Endothelial cell of umbilical vein (primary cell): ENCODE results near the gene GRWD1. TPM values are rescaled to one million over a fixed set of nuclear protein-coding genes. Genes with fewer than 3 reads are reported as not detected.
A peak's percentile ranks its signal among the peaks of the same experiment; 100 is the strongest.

ENCODE experiments used
- BruUV-seq: library from RNA; stranded (reverse); fragments of 400-500 nt; replicated peaks from 2 replicates; lab custom pipeline; 2021; lab: Mats Ljungman, UMichigan
- CTCF ChIA-PET: fragments of 300-600, 350-600 bp; sonication (Branson Sonifier 250); formaldehyde crosslinking; loops from one replicate; lab custom pipeline; 2021; ENCODE audit warnings: antibody characterized with exemption, inconsistent platforms; lab: Charles Lee
- POLR2A ChIA-PET: fragments of 300-600, 350-600 bp; sonication (Branson Sonifier 250); formaldehyde crosslinking; loops from one replicate; lab custom pipeline; 2021; ENCODE audit warnings: antibody characterized with exemption, inconsistent platforms; lab: Charles Lee
- DNase-seq: peaks from one replicate; pipeline ENCODE4 v3.0.0-alpha.2; 2011; ENCODE audit warnings: low read depth, low spot score
- FAIRE-seq: peaks from 2 replicates; lab custom pipeline; 2011; peaks lifted over from hg19 to GRCh38; lab: Jason Lieb, UNC
- H2AFZ ChIP-seq: 2 replicates; pipeline ENCODE4 v1.6.0; 2012; ENCODE audit warnings: low read depth, low read length, control low read depth, inconsistent platforms
- H3K27ac ChIP-seq: 2 replicates; pipeline ENCODE4 v1.5.1; 2011; ENCODE audit warnings: low read depth, mild to moderate bottlenecking, control low read depth, low read length, moderate library complexity; ENCODE audit not compliant: insufficient read depth
- H3K27me3 ChIP-seq, 2 experiments: 2 replicates each; pipeline versions ENCODE4 v1.6.0 to v1.6.1; 2011; ENCODE audit warnings: low read length in 2 of 2, mixed read lengths in 1 of 2; ENCODE audit not compliant: control insufficient read depth in 2 of 2, insufficient read depth in 2 of 2
- H3K36me3 ChIP-seq, 2 experiments: 2 replicates in 1 of 2; 3 replicates in 1 of 2; pipeline ENCODE4 v1.5.1; 2011; ENCODE audit warnings: low read length in 2 of 2, mild to moderate bottlenecking in 1 of 2, moderate library complexity in 1 of 2; ENCODE audit not compliant: control insufficient read depth in 2 of 2, insufficient read depth in 2 of 2; ENCODE audit errors: extremely low read depth in 1 of 2
- H3K4me1 ChIP-seq: 3 replicates; pipeline ENCODE4 v1.5.1; 2011; ENCODE audit warnings: mild to moderate bottlenecking, low read length; ENCODE audit not compliant: control insufficient read depth, insufficient read depth; ENCODE audit errors: extremely low read depth
- H3K4me2 ChIP-seq: 2 replicates; pipeline ENCODE4 v1.6.1; 2011; ENCODE audit warnings: low read length, control low read depth, mixed read lengths; ENCODE audit not compliant: insufficient read depth
- H3K4me3 ChIP-seq, 3 experiments: fragments of 200-600 bp in 1 of 3; sonication (generic), shearing (Covaris generic) in 1 of 3; replicated peaks in 1 of 3; 2 replicates each; pipeline ENCODE4 v1.5.1; 2011 to 2016; ENCODE audit warnings: control low read depth in 3 of 3, low read length in 3 of 3, mild to moderate bottlenecking in 2 of 3, inconsistent platforms in 1 of 3, low read depth in 1 of 3, moderate library complexity in 1 of 3; ENCODE audit not compliant: insufficient read depth in 1 of 3
- H3K79me2 ChIP-seq: 2 replicates; pipeline ENCODE4 v1.6.0; 2012; ENCODE audit warnings: low read length, inconsistent platforms; ENCODE audit not compliant: control insufficient read depth, insufficient read depth
- H3K9ac ChIP-seq: replicated peaks from 2 replicates; pipeline ENCODE3; 2011; ENCODE audit warnings: low read length, control low read depth; ENCODE audit not compliant: insufficient read depth; ENCODE audit errors: extremely low read depth
- H3K9me1 ChIP-seq: replicated peaks from 3 replicates; pipeline ENCODE4 v1.6.0; 2011; ENCODE audit warnings: mild to moderate bottlenecking, low read length; ENCODE audit not compliant: control insufficient read depth, insufficient read depth; ENCODE audit errors: extremely low read depth
- H3K9me3 ChIP-seq: replicated peaks from 2 replicates; pipeline ENCODE4 v1.5.1; 2012; ENCODE audit warnings: low read length, inconsistent platforms; ENCODE audit not compliant: control insufficient read depth, insufficient read depth
- H4K20me1 ChIP-seq: replicated peaks from 2 replicates; pipeline ENCODE3; 2011; ENCODE audit warnings: mild to moderate bottlenecking, low read length; ENCODE audit not compliant: control insufficient read depth, insufficient read depth; ENCODE audit errors: extremely low read depth
- CTCF ChIP-seq, 2 donors: IDR thresholded peaks; 1 replicate in 1 of 2; 2 replicates in 1 of 2; pipeline ENCODE4 v1.5.1; 2011; ENCODE audit warnings: low read length in 2 of 2, mild to moderate bottlenecking in 2 of 2, moderate library complexity in 2 of 2, control low read depth in 1 of 2, inconsistent platforms in 1 of 2, low read depth in 1 of 2; ENCODE audit not compliant: insufficient read depth in 1 of 2; ENCODE audit errors: extremely low read depth in 1 of 2
- EZH2 ChIP-seq: IDR thresholded peaks from 2 replicates; pipeline ENCODE4 v1.6.1; 2012; ENCODE audit warnings: borderline replicate concordance, low read depth, mild to moderate bottlenecking, moderate library complexity, low read length, inconsistent platforms; ENCODE audit not compliant: severe bottlenecking
- FOS ChIP-seq: IDR thresholded peaks from 2 replicates; pipeline ENCODE4 v1.6.1; 2011; ENCODE audit warnings: mild to moderate bottlenecking, low read length, moderate library complexity, borderline replicate concordance; ENCODE audit not compliant: insufficient read depth
- GATA2 ChIP-seq: IDR thresholded peaks from 2 replicates; pipeline ENCODE4 v1.7.0; 2011; ENCODE audit warnings: low read depth, mild to moderate bottlenecking, moderate library complexity, mixed read lengths, low read length; ENCODE audit not compliant: insufficient read length, insufficient read depth
- MAX ChIP-seq: IDR thresholded peaks from 2 replicates; pipeline ENCODE4 v1.6.1; 2011; ENCODE audit not compliant: insufficient read depth, insufficient read length
- MYC ChIP-seq: IDR thresholded peaks from one replicate; pipeline ENCODE4 v1.6.1; 2011; ENCODE audit warnings: mild to moderate bottlenecking, low read depth, low read length
- POLR2A ChIP-seq: IDR thresholded peaks from 2 replicates; pipeline ENCODE4 v1.6.1; 2012; ENCODE audit warnings: low read depth, mild to moderate bottlenecking, control low read depth, low read length
- POLR2AphosphoS5 ChIP-seq: IDR thresholded peaks from 2 replicates; pipeline ENCODE4 v1.6.1; 2012; ENCODE audit warnings: low read depth, mild to moderate bottlenecking, control low read depth, low read length, moderate library complexity; ENCODE audit not compliant: insufficient read depth
- dilution Hi-C: fragments of 300-500 bp; cut with MboI; formaldehyde crosslinking; loops from one replicate; pipeline ENCODE4 v1.15.0; 2019; ENCODE audit warnings: low sequenced_read_pairs; ENCODE audit not compliant: extremely low pct_ligation_motif_present
- intact Hi-C: fragments of 100-400 bp; cut with micrococcal nuclease; formaldehyde crosslinking; loops from one replicate; pipeline ENCODE4 v1.10.0; 2022
- polyA plus RNA-seq, 4 experiments: library from polyadenylated mRNA; depleted of rRNA in 3 of 4; stranded (reverse) in 3 of 4; unstranded in 1 of 4; fragments of >200 nt; gene quantifications; 2 replicates each; pipeline versions ENCODE4 v1.2.1 to v1.2.3, GENCODE V29; 2011 to 2012; ENCODE audit warnings: missing spikeins in 1 of 4
- total RNA-seq: library from RNA; stranded (reverse); gene quantifications from 2 replicates; pipeline ENCODE4 v1.2.3, GENCODE V29; 2021

Gene GRWD1
- total and polyA plus RNA-seq, 2 donors (not counting 3 experiments of a cell fraction or from before 2014, with no cell fraction given) = 26.3 to 52.7 TPM

- Histone ChIP-seq H4K20me1 (no peaks in the 10 kb centered on the region), H2AFZ (no peak overlapping the region), H3K27ac (no peak overlapping the region), H3K36me3 (peaks cover 25 to 72% of the 10 kb centered on the region in 2 experiments), H3K4me1 (peaks cover 11% of the 10 kb centered on the region), H3K4me3 (no peak overlapping the region), H3K9ac (no peak overlapping the region), H3K4me2 (no peak overlapping the region), H3K9me1 (no peaks in the 10 kb centered on the region), H3K27me3 (no peaks in the 10 kb centered on the region), H3K79me2 (peaks cover 13% of the 10 kb centered on the region), H3K9me3 (no peaks in the 10 kb centered on the region)
- FAIRE-seq = no peak
- dilution Hi-C loops (no loop called here), intact Hi-C loops (no loop called here)
- CTCF ChIA-PET = interaction anchor here (1.1 to 1.3 kb wide), 2 partner anchors 109 to 113 kb away, joined by 3 to 5 read pairs; no protein-coding TSS in a partner anchor
- POLR2A ChIA-PET = interaction anchor here (1.3 kb wide), 1 partner anchor 17 kb away, joined by 4 read pairs; no protein-coding TSS in a partner anchor
- no TSS peak for BruUV-seq
- TF ChIP-seq GATA2 = no peak
- TF ChIP-seq EZH2 = no peak
- TF ChIP-seq MAX = no peak
- no peak for TF ChIP-seq MYC
- TF ChIP-seq POLR2A = no peak
- TF ChIP-seq FOS = no peak
- TF ChIP-seq POLR2AphosphoS5 = no peak
- no peak for DNase-seq
Measured at GRCh38 chr19:48475369-48476068, 29.7 kb downstream of the GRWD1 start.

GRCh38 chr19:48476176-48476575, 30.4 kb downstream of the GRWD1 start:
- ChIA-PET CTCF (interaction anchor here (1.1 kb wide), 1 partner anchor 108 kb away, joined by 5 read pairs; no protein-coding TSS in a partner anchor), POLR2A (interaction anchor here (1.3 kb wide), 1 partner anchor 17 kb away, joined by 4 read pairs; no protein-coding TSS in a partner anchor)
- Histone ChIP-seq H3K9me3 (no peaks in the 10 kb centered on the region), H3K27ac (no peak overlapping the region), H3K36me3 (peaks cover 25 to 67% of the 10 kb centered on the region in 2 experiments), H3K79me2 (peaks cover 8% of the 10 kb centered on the region), H3K27me3 (no peaks in the 10 kb centered on the region), H2AFZ (no peak overlapping the region), H3K4me1 (peaks cover 15% of the 10 kb centered on the region), H3K9me1 (no peaks in the 10 kb centered on the region), H4K20me1 (no peaks in the 10 kb centered on the region), H3K4me2 (no peak overlapping the region), H3K4me3 (no peak overlapping the region), H3K9ac (no peak overlapping the region)
- FAIRE-seq (no peak), DNase-seq (no peak)
- intact Hi-C loops (no loop called here), dilution Hi-C loops (no loop called here)
- TF ChIP-seq POLR2AphosphoS5 (peak; percentile 13), POLR2A (no peak), CTCF (IDR thresholded peaks at IDR 0.05; ENCODE audit: extremely low read depth in 1 of 2, insufficient read depth in 1 of 2, low read depth in 1 of 2, low read length in 2 of 2) (no peak), MAX (no peak), FOS (no peak), GATA2 (no peak)
- BruUV-seq = no TSS peak
